MG63 (cell line): ENCODE results near the gene CD226. TPM values are rescaled to one million over a fixed set of nuclear protein-coding genes. Genes with fewer than 3 reads are reported as not detected.

Experiments used
- DNase-seq: peaks from one replicate; pipeline ENCODE4 v3.0.0-alpha.2; 2020
- H3K27me3 ChIP-seq: fragments of 250-450 bp; sonication (Bioruptor Pico); 2 replicates; pipeline ENCODE4 v1.5.1; 2020; ENCODE audit warnings: mild to moderate bottlenecking, moderate library complexity
- H3K36me3 ChIP-seq: fragments of 250-450 bp; sonication (Bioruptor Pico); 2 replicates; pipeline ENCODE4 v1.5.1; 2020; ENCODE audit warnings: mild to moderate bottlenecking, moderate library complexity
- H3K4me3 ChIP-seq: fragments of 250-450 bp; sonication (Bioruptor Pico); 2 replicates; pipeline ENCODE4 v1.5.1; 2020; ENCODE audit warnings: mild to moderate bottlenecking, moderate library complexity
- H3K9me3 ChIP-seq: fragments of 250-450 bp; sonication (Bioruptor Pico); 2 replicates; pipeline ENCODE4 v1.5.1; 2020; ENCODE audit warnings: mild to moderate bottlenecking, moderate library complexity
- total RNA-seq: library from RNA; depleted of rRNA; stranded (reverse); fragments of >200 nt; shearing (Covaris generic); gene quantifications from 2 replicates; pipeline ENCODE4 v1.2.3, GENCODE V29; 2014; ENCODE audit warnings: low replicate concordance

Gene CD226
- total RNA-seq, 1 experiment from 2014 or later, result 0.07 TPM

- Histone ChIP-seq H3K9me3 (no peaks in the 10 kb centered on the region), H3K27me3 (no peaks in the 10 kb centered on the region), H3K4me3 (no peak overlapping the region), H3K36me3 (no peaks in the 10 kb centered on the region)
- DNase-seq, result no peak
Measured at GRCh38 chr18:69968039-69968438, 20.4 kb upstream of the CD226 start.

GRCh38 chr18:69963196-69963595, 15.5 kb upstream of the CD226 start:
- H3K4me3 ChIP-seq, result no peak overlapping the region
- DNase-seq, result no peak

GRCh38 chr18:69961718-69962117, 14.0 kb upstream of the CD226 start:
- Histone ChIP-seq H3K36me3 (no peaks in the 10 kb centered on the region), H3K27me3 (no peaks in the 10 kb centered on the region), H3K4me3 (no peak overlapping the region), H3K9me3 (no peaks in the 10 kb centered on the region)
- no peak for DNase-seq

More at GRCh38 chr18:69963196-69963595, 15.5 kb upstream of the CD226 start:
- Histone ChIP-seq H3K27me3 (no peaks in the 10 kb centered on the region), H3K36me3 (no peaks in the 10 kb centered on the region), H3K9me3 (no peaks in the 10 kb centered on the region)

- H3K9me3 ChIP-seq, result no peaks in the 10 kb centered on the region
- no peak overlapping the region for H3K4me3 ChIP-seq
- no peaks in the 10 kb centered on the region for H3K27me3 ChIP-seq
- DNase-seq, result no peak
- no peaks in the 10 kb centered on the region for H3K36me3 ChIP-seq
Measured at GRCh38 chr18:69958422-69958821, 10.7 kb upstream of the CD226 start.

GRCh38 chr18:69957747-69958146, 10.1 kb upstream of the CD226 start:
- H3K36me3 ChIP-seq, result no peaks in the 10 kb centered on the region
- H3K27me3 ChIP-seq, result no peaks in the 10 kb centered on the region
- no peak overlapping the region for H3K4me3 ChIP-seq
- H3K9me3 ChIP-seq, result no peaks in the 10 kb centered on the region
- DNase-seq, result no peak

GRCh38 chr18:69956665-69957620, 9.3 kb upstream of the CD226 start:
- H3K9me3 ChIP-seq, result no peaks in the 10 kb centered on the region
- no peak for DNase-seq
- no peaks in the 10 kb centered on the region for H3K27me3 ChIP-seq
- H3K4me3 ChIP-seq, result no peak overlapping the region
- H3K36me3 ChIP-seq, result no peaks in the 10 kb centered on the region

- Histone ChIP-seq H3K36me3 (no peaks in the 10 kb centered on the region), H3K4me3 (no peak overlapping the region), H3K9me3 (no peaks in the 10 kb centered on the region), H3K27me3 (no peaks in the 10 kb centered on the region)
- DNase-seq, result no peak
Measured at GRCh38 chr18:69956057-69956456, 8.4 kb upstream of the CD226 start.

GRCh38 chr18:69954719-69955480, 7.2 kb upstream of the CD226 start:
- no peaks in the 10 kb centered on the region for H3K9me3 ChIP-seq
- DNase-seq, result no peak
- no peaks in the 10 kb centered on the region for H3K27me3 ChIP-seq
- no peaks in the 10 kb centered on the region for H3K36me3 ChIP-seq
- no peak overlapping the region for H3K4me3 ChIP-seq

GRCh38 chr18:69953191-69953590, 5.5 kb upstream of the CD226 start:
- H3K27me3 ChIP-seq, result no peaks in the 10 kb centered on the region
- DNase-seq, result no peak
- no peak overlapping the region for H3K4me3 ChIP-seq
- no peaks in the 10 kb centered on the region for H3K9me3 ChIP-seq
- H3K36me3 ChIP-seq, result no peaks in the 10 kb centered on the region

GRCh38 chr18:69951182-69951581, 3.5 kb upstream of the CD226 start:
- no peaks in the 10 kb centered on the region for H3K27me3 ChIP-seq
- DNase-seq, result no peak

GRCh38 chr18:69949538-69949936, 1.9 kb upstream of the CD226 start:
- Histone ChIP-seq H3K36me3 (no peaks in the 10 kb centered on the region), H3K4me3 (no peak overlapping the region), H3K9me3 (no peaks in the 10 kb centered on the region), H3K27me3 (no peaks in the 10 kb centered on the region)
- no peak for DNase-seq

More at GRCh38 chr18:69951182-69951581, 3.5 kb upstream of the CD226 start:
- Histone ChIP-seq H3K4me3 (no peak overlapping the region), H3K36me3 (no peaks in the 10 kb centered on the region), H3K9me3 (no peaks in the 10 kb centered on the region)

- Histone ChIP-seq H3K9me3 (no peaks in the 10 kb centered on the region), H3K27me3 (no peaks in the 10 kb centered on the region), H3K4me3 (no peak overlapping the region), H3K36me3 (no peaks in the 10 kb centered on the region)
- no peak for DNase-seq
Measured at GRCh38 chr18:69948919-69949537, 1.4 kb upstream of the CD226 start.

- H3K36me3 ChIP-seq, result no peaks in the 10 kb centered on the region
- no peak overlapping the region for H3K4me3 ChIP-seq
- H3K9me3 ChIP-seq, result no peaks in the 10 kb centered on the region
- DNase-seq, result no peak
- no peaks in the 10 kb centered on the region for H3K27me3 ChIP-seq
Measured at GRCh38 chr18:69948256-69948655, 583 bp upstream of the CD226 start.

GRCh38 chr18:69946608-69947155, 991 bp downstream of the CD226 start:
- H3K36me3 ChIP-seq, result no peaks in the 10 kb centered on the region
- no peaks in the 10 kb centered on the region for H3K27me3 ChIP-seq
- no peak overlapping the region for H3K4me3 ChIP-seq
- no peaks in the 10 kb centered on the region for H3K9me3 ChIP-seq
- no peak for DNase-seq

- no peak for DNase-seq
- Histone ChIP-seq H3K27me3 (no peaks in the 10 kb centered on the region), H3K4me3 (no peak overlapping the region), H3K9me3 (no peaks in the 10 kb centered on the region), H3K36me3 (no peaks in the 10 kb centered on the region)
Measured at GRCh38 chr18:69945220-69946114, 2.2 kb downstream of the CD226 start.

- H3K27me3 ChIP-seq, result no peaks in the 10 kb centered on the region
- no peaks in the 10 kb centered on the region for H3K9me3 ChIP-seq
- H3K36me3 ChIP-seq, result no peaks in the 10 kb centered on the region
- DNase-seq, result no peak
- no peak overlapping the region for H3K4me3 ChIP-seq
Measured at GRCh38 chr18:69944436-69944835, 3.2 kb downstream of the CD226 start.
